ENCODE results near the gene SLC35B1.

SLC35B1 gene

DNA sequence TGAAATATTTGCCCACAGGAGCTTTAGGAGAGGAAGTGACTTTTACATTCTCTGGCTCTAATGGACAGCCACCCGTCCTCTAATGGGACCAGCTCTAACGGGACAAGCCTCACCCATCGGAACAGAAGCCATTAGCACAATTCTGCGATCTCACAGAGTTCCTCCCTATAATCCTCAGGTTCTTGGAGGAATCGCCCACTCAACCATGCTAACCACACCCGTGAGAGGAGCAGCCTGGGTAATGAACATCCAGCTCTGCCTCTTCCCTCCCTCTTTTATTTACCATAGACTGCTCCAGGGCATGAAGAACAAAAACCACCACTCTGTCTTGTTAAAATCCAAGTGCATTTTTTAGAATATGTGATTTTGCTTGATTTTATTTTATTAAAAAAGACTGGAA, 6.8 kb downstream of the SLC35B1 start:
- no peak for DNase-seq

DNA sequence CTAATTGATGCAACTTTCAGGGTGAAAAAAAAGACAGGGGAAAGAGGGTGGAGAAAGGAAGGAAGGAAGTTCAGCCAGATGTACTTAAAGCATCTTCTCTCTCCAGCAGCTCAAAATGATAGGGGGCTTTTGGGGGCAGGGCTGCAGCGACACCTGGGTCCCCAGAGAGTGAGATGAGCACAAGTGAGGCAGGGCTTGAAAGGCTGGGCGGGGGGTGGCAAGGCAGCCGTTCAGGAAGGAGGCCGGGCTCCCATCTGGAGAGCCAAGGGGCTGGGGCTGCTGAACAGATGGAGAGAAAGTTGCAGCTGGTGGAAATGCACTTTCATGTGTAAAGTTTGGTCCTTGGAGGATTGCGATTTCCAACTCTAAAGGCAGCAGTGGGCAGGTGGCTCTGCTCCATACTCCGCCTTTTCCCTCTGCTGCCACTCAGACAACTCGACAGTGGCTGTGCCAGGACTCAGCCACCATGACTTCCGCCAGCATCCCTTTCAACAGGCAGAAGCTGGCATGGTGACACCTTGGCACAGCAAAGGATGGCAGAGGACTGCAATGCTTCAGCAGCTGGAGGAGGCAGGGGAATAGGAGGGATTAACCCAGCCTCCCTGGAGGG, 7.7 kb downstream of the SLC35B1 start:
- peak in 23 of 58 donors; percentile 9 to 53 (median 26) for DNase-seq

DNA sequence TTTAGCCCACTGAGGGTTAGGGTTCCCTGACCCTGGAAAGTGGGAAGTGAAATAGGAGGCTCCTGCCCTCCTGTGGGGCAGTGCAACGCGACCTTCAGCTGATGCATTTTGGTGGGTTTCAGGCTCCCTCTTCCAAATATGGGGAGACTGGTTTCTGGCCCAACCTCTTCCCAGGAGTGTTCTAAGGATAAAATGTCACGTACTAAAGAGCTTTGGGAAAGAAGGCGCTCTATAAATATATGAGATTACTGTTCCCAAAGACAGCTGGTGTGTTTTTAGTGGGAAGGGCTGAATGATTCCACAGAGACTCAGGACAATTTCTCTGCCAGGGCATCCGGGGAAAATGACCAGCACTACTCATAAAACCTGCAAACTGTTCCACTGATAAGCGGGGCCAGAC, 9.8 kb downstream of the SLC35B1 start:
- DNase-seq: no peak

DNA sequence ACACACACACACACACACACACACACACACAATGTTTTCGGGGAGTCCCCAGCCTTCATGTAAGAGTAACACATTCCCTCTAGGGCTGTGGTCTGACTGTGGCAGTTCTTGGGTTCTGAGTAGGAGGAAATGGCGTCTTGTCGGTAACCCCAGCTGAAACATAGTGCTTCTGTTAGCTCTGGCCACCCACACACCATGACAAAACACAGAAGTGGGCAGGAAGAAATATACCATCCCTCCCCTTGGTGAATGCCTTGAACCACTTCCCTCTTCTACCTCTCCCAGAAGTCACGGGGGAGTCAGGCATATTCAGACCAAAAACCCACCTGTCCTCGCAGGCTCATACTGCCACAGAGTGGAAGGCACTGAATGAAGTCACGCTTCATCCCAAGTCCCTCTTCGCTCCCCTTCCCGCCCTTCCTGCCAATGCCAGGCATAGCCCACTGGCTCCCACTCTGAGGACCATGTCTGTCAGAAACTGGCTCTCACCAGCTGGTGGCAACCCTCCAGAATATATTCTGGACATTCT, 11.5 kb downstream of the SLC35B1 start:
- DNase-seq: peak in 3 of 58 donors; percentile 19 to 24 (median 21)

DNA sequence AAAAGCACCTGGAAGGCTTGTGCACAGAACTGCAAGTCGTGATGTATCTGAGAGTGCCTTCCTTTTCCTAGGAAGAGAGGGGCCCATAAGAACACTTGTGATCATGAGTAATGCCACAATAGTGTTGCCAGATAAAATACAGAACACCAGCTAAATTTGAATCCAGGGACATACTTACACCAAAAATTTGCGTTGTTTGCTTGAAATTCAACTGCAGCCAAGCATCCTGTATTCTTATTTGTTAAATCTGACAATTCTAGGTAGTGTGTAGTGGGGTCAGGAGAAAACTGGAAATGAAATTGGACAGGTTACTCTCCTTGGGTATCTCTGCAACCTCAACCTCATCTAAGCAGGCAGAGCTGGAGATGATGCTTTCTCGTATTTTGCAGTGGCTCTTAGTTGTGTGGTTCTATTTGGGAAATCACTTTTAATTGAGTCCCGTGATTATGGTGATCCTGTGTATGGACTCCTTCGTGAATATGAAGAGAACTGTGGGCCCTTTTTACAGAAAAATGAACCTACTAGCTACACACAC, 12.0 kb downstream of the SLC35B1 start:
- DNase-seq: peak in 1 of 58 donors; percentile 42

DNA sequence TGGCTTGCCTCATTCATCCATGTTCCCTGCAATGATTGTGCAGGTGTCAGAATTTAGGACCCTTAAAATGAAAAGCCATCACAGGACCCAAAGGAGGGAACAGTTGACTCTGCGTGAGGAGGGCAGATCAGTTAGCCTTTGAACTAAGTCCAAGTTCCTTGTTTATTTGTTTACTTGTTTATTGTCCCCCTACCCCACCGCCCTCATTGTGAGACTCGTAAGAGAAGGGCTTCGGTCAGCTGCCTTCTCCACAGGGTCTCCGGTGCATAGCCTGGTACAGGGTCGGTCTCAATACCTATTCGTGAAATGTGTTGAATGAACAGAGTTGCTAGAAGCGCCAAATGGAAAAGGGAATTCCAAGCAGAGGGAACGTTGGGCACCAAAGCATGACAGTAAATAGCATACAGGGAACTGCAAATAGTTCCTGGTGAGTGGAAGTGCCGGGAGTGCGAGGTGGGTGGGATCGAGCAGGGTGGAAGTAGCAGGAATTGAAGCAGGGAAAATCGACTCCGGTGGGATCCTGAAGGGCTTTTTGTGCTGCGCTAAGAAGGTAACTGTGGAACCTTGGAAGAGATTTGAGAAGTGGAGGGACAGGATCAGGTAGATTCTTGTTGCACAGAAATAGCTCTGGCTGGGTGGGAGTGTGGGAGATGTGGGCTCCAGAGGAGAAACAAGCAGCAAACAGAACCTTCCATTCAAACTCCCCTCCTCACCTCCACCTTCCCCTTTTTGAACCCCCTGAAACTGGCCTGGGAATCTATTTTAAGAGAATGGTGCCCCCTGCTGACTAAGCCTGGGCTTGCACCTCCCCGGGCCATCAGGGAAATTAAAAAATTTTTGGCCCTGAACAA, 12.7 kb downstream of the SLC35B1 start:
- peak in 29 of 58 donors; percentile 8 to 78 (median 24) for DNase-seq

DNA sequence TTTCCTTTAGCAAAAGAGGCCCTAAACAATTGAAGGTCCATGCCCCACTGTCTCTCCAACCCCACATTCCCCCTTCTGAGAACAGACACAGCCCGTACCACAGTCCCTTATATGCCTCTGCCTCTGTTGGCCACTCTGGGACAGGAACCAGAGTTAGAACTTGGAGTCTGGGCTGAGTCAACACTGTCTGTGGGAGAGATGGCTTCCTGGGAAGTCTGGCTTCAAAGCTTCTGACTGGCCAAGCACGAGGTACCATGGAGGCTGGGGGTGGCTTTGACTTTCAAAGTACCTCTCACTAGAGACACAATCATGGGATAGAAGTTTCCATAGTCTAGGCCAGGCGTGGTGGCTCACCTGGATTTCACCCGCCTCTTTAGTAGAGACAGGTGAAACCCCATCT, 15.0 kb downstream of the SLC35B1 start:
- DNase-seq: no peak

DNA sequence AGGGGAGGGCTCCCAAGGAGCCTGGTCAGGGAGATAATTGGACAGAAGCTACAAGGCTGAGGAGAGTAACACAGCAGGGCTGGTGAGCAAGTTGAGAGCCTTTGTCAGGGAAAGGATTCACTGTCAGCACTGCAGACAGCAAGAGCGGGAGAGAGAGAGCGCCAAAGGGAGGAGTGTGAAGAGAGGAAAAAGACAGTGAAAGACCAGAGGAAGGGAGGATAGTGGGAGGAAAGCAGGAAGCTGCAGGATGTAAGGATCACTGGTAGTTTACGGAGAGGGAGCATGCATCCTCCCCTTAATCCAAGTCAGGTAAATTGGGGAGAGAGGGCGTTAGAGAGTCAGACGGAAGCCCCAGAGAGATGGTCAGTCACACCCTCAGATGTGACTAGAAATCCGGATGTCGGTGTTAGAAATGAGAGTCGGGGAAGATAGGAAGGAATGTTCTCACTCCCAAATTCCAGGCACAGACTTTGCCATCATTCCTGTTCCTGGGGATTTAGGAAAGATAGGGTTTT, 16.0 kb downstream of the SLC35B1 start:
- no peak for DNase-seq

DNA sequence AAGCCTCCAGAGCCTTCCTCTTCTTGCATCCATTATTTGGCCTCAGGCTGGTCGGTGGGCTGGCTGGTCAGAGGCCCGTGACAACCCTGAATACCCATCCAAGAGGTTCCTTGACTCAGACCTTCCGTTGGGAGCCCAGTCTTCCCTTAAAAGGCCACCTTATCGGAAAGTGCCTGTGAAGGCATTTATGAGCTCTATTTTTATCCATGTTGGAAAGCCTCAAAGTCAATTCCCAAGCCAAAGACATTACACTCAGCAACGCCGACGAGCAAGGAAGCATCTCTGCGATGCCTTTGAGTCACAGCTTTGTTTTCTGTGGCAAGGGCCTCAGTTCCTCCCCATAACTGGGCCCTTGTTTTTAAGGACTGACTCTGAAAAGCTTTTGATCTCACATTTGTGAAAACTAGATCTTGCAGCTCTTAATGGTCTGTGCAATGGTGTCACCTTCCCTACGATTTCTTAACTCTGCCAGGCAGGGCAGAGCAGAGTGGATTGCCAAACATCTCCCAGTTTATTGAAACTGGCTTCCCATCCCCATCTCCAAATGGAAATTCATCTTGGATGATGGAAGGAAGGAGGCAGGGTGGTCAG, 16.6 kb downstream of the SLC35B1 start:
- no peak for DNase-seq

DNA sequence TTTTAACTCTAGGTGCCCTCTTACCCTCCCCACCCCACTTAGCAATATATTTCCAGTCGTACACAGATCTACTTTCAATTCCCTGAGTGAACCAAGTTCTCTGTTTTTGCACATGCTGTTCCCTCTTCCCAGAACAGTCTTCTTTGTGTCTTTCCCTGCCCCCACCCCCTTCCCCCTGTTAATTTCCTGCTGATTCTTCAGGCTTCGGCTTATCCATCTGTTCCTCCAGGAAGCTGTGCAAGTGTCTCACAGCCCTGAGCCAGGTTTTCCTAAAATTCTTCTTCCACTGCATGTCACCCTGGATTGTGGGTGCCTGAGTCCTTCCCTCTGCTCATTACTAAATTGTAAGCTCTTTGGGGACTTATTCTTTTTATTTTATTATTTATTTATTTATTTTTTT, 17.5 kb downstream of the SLC35B1 start:
- no peak for DNase-seq

DNA sequence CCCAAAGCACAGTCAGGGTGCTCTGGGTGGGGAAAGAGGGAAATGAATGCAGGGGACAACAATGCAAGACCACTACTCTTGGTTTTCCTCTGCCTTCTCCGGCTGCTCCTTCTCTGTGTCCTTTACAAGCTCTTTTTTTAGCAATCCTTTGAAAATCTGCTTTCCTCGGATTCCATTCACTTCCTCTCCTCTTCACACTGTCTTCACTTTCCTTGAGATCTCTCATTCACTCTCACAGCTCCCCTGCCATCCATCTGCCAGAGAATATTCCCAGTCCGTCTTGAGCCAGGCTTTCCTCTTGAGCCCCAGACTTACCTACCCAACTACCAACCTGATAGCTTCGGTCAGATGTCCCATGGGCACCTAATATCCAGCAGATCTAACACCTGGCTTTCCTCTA, 18.9 kb downstream of the SLC35B1 start:
- no peak for DNase-seq

DNA sequence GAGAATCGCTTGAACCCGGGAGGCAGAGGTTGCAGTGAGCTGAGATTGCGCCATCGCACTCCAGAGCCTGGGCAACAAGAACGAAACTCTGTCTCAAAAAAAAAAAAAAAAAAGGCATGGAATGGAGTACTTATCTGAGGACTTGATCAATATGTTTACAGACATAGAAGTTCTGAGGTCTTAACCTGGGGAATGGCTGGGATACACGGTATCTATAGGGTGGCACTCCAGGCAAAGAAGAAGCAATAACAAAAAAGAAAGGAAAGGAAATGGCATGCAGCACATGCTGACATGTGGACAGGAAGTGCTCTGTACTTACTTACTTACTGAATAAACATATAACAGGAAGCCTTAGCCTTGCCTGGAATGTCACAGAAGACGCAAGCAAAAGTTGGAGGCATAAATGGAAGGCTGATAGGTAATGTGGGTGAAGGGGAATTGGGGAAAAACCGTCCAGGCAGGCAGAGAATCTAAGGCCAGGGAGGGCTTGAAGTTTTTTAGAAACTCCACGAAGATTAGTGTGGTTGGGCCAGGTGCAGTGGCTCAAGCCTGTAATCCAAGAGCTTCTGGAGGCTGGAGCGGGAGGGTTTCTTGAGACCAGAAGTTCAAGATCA, 19.8 kb downstream of the SLC35B1 start:
- DNase-seq: no peak

DNA sequence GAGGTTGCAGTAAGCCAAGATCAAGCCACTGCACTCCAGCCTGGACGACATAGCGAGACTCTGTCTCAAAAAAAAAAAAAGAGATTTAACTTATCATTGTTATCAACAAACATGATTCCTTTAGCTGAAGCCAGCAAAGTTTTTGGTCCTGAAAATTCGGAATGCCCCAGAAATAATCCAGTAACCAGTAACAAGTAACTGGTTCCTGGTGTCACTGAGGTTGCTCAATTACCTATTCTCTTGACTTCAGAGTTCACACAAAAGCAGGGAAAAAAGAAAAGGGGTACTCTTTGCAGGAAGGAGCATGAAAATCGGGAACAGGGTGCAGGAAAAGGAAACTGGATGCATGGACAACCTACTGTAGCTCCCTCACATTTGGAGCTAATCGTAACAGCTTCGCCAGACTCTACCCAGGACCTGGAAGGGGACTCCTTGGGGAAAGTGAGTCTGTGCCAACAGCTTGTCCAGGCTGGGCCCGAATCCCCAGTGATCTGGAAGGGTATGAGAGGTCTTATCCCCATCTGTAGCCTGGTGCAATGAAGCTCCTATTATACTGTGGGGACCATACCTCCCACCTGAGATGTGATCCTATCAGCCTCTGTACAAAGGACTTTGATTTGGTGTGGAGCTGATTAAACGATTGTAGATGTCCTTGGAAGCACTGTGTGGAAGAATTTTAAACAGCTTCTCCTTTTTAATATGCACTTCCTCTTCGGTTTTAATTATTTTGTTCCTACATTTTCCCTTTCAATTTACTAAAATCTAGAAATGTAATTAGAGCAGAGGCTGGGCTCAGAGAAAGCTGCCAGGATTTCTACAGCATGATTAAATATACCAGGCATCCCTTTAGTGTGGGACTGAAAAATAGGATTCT, 26.4 kb downstream of the SLC35B1 start:
- no peak for DNase-seq

DNA sequence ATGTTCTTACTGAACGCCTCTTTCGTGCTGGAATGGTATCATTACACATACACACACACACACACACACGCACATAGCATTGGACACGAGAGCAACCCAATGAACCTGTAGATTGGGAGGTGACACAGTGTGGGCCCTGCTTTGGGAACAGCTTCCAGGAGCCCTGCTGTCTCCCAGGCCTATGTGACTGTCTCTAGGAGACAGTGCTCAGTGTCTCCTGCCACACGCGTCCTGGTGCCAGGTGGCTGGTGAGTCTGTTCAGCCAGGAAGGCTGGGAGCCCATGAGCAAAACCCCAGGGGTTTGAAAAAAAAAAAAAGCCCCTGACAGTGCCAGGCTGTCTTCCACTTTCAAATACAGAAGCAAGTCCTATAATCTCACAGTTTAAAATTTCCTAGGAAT, 27.4 kb downstream of the SLC35B1 start:
- DNase-seq: peak in 7 of 58 donors; percentile 9 to 41 (median 25)

DNA sequence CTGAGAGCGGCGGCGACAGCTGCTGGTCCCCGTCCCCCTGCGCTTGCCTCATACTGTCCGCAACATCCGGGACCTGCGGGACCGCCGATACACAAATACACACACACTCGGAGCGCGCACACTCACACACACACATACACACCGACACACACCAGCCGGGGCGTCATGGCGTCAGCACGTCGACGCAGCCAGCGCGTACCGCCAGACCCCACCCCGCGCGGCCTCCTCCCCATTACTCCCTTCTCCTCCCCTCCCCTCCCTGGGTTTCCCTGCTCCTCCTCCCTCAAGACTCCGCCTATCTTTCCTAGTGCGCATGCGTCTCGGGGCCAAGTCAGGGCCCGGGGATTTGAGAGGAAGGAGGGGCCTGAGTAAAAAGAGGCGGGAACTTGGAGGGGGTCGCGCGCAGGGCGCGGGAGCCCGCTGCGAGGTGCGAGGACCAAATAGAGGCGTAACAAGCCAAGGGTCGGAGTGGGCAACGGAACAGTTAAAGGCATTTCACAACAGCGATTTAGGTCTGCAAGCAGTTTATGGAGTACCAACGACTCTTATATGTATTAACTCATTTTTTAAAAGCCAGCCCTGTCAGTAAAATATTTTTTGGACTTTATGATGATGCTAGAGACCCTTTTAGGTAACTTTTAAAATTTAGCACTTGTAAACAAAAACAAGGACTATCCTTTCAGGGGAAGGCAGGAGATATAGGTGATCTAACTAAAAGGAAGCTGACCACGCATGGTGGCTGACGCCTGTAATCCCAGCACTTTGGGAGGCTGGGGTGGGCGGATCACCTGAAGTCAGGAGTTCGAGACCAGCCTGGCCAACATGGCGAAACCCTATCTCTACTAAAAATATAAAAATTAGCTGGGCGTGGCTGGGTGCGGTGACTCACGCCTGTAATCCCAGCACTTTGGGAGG, 29.6 kb downstream of the SLC35B1 start, which contains the start of gene SPOP:
Gene SPOP, minus strand, starts transcription at position 165 of the 915 bp plus-strand sequence. CDS start 55,287 bp downstream, outside the sequence.
- peak; percentile 69 to 99 (median 98) for DNase-seq

DNA sequence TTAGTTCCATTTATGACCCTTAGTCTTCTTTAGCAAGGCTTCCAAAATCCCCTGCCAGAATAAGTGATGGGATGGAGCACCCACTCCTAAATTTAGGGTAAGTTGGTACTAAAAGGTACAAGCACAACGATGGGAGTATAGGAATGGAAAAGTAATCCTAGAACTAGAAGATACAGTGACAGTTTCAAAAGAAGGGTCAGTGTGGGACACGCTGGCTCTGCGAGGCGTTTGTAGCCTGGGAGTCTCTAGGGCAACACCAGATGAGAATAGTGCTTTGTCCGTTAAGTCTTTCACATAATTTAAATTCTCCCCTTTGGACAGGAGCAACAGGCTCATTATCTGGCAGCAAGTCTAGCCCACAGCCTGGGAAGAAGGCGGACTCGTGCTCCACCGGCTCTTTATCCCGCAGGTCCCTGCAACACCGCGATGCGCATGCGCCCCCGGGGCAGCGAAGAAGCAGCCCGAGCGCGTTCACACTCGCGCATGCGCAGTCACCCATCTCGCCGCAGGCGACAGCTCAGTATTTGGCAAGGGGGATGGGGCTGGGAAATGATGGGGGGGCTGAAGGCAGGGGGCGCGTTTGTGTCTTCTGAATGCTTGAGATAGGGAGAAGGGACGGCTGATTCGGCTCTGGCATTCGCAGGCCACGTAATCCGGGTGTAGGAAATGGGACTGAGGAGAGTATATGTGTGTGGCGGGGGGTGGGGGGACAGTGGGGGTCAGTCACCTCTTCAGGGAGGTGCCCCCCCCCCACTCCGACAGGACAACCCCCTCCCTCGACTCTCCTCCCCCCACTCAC, 30.4 kb downstream of the SLC35B1 start:
- peak; percentile 49 to 95 (median 88) for DNase-seq

DNA sequence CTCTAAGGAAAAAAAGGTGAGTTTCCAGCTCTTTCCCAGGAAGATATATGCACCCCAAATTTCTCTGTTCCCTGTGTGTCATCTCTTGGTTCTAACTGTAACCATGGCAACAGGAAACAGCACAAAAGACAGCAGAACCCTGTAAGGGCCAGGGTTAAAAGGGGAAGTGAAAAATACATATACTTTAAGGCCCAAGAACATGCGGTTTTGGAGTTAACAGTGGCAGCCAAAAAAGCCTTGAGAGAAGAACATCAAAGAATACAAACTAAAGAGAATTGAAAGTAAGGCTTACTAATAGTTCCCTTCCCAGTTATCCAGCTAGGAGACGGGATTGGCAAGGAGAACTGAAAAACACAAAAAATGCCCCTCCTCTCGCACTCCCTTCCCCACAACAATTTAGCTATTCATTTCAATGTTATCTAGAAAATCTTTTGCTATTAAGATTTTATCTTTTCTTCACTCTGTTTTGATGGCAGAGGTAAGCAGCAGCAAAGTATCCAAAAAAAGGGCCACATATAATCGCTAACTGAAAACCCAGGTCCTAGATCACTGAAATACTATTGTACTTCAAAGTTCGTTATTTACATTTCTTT, 31.4 kb downstream of the SLC35B1 start:
- peak in 2 of 58 donors; percentile 24 to 45 for DNase-seq

DNA sequence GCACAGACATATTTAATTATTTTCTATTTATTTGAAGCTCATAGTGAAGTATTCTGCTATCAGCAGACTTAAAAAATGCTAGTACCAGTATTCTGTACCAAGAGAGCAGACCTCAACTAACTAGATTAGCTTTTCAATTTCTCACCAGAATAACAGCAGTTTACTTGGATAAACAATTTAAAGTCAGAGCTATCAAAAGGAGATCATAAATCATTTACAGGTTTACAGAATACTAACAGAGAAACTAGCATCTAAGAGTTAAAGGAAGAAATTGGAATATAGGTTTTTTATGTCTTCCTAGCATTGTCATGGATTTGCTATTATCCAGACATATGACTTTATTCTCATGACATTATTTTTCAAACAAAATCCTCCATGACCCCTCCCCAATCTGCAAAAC, 33.3 kb downstream of the SLC35B1 start:
- no peak for DNase-seq
